GM13977 (cell line): Measurements from ENCODE around the gene RNF207.

Experiments used
- DNase-seq: peaks from one replicate; pipeline ENCODE4 v3.0.0; 2012; ENCODE audit warnings: low spot score
- CTCF ChIP-seq: IDR thresholded peaks from 2 replicates; pipeline ENCODE4 v1.5.1; 2012; ENCODE audit warnings: mild to moderate bottlenecking, control low read depth; ENCODE audit not compliant: insufficient read depth; ENCODE audit errors: extremely low read depth, missing control alignments
- in situ Hi-C: fragments of 300-500 bp; cut with MboI; formaldehyde crosslinking; loops from one replicate; pipeline ENCODE4 v1.12.0; 2022; ENCODE audit warnings: low sequenced_read_pairs, low pct_unique_long_range_greater_than_20kb, mixed read lengths, inconsistent platforms; ENCODE audit not compliant: unreplicated experiment

The RNF207 gene

GRCh38 chr1:6180268-6180706 is 25.6 kb upstream of the RNF207 start, which contains the start of gene CHD5:
Gene CHD5, minus strand, starts transcription at chr1:6180321. Its CDS starts 298 bp downstream, at chr1:6180023.
- DNase-seq, result no peak
- in situ Hi-C loops, result no loop called here
- peak; percentile 21 for TF ChIP-seq CTCF

- TF ChIP-seq CTCF, result no peak
- no peak for DNase-seq
- in situ Hi-C loops, result no loop called here
Observed at GRCh38 chr1:6180707-6181311, 25.1 kb upstream of the RNF207 start.

- TF ChIP-seq CTCF, result no peak
- DNase-seq, result no peak
- in situ Hi-C loops, result no loop called here
Observed at GRCh38 chr1:6181347-6181770, 24.6 kb upstream of the RNF207 start.

GRCh38 chr1:6183520-6183989 is 22.4 kb upstream of the RNF207 start:
- in situ Hi-C loops, result no loop called here
- TF ChIP-seq CTCF, result peak; percentile 10
- DNase-seq, result peak; percentile 22

- in situ Hi-C loops, result no loop called here
- no peak for TF ChIP-seq CTCF
- DNase-seq, result no peak
Observed at GRCh38 chr1:6184083-6184783, 21.7 kb upstream of the RNF207 start.

- in situ Hi-C loops, result no loop called here
- no peak for TF ChIP-seq CTCF
- no peak for DNase-seq
Observed at GRCh38 chr1:6185151-6185550, 20.8 kb upstream of the RNF207 start.
